GM18909 (cell line): Measurements from ENCODE around the gene DSCAML1.
"Not testable (repeated sequence)": the region's sequence is repeated elsewhere in the genome, so short reads cannot be mapped to it uniquely, and the experiment has no call there.

ENCODE experiments used
- ATAC-seq: cut with Tn5 transposase; IDR thresholded peaks from one replicate; pipeline ENCODE4 v1.9.1; 2021; ENCODE audit warnings: mild to moderate bottlenecking; ENCODE audit not compliant: unreplicated experiment, poor library complexity

Gene DSCAML1

DNA sequence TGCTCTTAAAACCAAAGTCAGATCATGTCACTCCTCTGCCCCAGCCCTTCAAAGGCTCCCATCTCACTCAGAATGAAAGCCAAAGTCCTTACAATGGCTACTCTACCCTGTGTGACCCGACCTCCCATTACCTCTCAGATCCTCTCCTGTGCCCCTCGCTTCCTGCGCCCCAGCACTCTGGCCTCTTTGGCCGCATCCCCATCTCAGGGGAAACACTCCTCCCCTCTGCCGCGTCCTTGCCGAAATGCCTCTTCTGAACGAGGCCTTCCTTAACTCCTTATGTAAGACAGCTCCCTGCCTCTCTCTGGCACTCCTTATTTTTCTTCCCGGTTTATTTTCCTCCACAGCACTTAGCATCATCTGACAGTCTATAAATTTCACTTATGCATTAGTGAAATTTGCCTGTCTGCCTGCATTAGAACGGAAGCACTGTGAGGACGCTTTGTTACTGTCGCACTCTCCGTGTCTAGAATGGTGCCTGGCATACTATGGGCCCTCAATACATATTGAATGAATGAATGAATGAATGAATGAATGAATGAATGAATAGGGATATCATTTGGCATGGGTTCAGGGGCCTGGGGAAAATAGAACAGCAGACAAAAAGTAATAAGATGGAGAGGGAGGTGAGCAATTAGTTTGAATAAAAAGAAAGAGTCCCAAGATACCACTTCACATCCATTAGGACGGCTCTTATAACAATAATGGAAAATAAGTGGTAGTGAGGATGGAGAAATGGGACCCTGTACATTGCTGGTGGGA is 331.6 kb downstream of the DSCAML1 start:
- ATAC-seq: no peak

DNA sequence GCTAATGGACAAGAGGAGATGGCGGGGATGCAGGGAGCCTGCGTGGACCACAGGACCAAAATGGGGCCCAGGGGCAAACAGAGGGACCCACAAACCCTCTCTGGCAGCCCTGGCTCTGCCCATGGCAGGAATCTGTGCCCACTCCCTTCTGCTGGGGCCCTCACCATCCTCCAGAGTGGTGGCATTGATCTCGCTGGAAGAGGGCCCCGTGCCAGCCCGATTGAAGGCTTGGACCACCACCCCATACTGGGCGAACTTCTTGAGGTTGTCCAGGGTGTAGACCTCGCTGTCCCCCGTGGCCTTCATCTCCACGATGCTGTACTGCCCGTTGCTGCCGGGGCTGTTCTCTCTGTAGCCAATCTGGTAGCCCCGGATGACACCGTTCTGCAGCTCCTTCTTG is 332.2 kb downstream of the DSCAML1 start:
- ATAC-seq: no peak

DNA sequence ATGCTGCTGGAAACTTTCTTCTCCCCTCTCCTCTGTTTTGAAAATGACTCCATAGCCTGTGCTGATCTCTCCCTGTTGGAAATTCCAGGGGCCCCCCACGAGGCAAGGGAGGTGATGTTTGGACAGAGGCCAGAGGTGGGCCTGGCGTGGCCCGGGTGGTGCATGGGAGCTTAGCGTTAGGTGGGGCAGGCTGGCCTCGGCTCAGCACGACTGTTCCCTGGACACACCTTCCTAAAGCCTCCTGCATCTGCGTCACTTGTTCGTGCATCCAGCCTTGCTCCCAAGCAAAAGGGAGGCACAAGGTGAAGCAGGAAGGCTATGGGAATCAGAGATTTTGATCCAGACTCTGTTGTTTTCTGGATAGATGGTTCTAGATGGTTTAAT is 334.2 kb downstream of the DSCAML1 start:
- no peak for ATAC-seq

DNA sequence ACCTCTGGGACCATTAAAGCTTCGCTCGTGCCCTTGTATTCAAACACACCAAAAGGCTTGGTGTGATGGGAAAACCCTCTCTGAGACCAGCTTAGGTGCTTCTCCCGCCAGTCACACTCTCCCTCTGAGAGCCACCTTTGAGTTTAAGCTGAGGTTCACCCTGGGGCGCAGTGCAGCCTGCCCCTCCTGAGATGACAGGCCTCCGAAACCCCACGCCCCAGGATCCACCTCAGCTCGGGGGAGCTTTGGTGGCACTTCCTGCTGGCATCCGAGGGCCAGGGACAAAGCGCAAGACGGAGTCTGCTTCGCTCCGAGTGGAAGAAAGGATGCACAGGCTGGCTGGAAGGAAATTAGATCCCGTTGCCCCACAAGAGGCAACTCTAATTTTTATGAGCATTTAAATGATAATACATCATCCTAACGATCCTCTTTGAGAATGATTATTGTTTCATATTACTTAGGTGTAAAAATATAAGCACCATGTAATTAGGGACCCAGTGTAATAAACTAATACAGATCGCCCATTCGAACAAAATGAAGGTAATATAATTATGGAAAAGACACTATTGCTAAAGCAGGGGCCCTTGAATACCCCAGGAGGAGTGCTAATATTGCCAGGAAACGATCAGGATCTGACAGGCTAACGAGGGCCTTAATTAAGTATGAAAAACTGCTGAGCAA is 334.7 kb downstream of the DSCAML1 start:
- no peak for ATAC-seq

DNA sequence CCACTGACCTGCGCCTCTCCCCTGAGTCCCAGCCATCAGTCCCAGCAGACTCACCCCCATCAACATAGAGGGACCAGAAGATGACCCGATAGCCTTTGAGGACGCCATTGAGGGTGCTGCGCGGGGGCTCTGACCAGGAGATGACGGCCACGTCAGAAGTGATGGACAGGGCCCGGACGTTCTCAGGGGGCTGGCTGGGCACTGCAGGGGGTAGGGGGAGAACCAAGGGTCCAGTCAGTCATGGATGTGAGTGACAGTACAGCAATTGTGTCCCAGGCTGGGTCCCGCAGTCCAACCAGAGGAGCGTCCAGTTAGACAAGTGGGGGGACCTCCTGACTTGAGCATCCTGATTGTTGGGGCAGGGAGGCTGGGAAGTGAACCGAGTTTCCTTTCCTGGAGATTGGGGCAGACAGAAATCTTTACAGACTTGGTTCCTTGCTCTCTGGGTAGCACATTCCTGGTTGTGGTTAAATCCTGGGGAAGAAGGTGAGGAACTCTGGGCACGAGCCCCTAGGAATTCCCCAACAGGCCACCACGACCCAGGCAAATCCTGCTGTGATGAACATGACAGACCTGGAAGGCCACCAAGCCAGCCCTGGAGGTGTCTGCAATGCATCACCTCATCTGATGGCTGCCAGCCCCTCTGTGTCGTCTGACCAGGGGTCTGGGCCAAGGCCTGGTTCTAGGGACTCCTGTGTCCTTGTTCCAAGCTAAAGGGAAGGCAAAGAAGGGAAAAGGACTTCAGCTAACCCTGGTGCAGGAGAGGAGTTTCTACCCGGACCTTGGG is 335.4 kb downstream of the DSCAML1 start:
- no peak for ATAC-seq

DNA sequence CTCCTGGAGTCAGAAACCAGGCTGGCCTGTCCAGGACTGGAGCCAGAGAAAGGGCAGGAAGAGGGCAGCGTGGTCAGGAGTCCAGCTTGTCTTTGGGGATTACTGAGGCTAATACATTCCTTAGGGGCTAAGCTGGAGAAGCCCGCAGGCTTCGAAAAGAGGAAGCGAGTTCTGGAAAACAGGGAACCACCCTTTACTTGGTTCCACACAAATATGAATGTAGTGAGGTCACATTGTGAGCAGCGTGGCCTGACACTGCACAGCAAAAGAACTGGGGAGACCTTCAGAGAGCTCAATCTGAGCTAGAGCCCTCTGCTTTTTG is 337.1 kb downstream of the DSCAML1 start:
- no peak for ATAC-seq

DNA sequence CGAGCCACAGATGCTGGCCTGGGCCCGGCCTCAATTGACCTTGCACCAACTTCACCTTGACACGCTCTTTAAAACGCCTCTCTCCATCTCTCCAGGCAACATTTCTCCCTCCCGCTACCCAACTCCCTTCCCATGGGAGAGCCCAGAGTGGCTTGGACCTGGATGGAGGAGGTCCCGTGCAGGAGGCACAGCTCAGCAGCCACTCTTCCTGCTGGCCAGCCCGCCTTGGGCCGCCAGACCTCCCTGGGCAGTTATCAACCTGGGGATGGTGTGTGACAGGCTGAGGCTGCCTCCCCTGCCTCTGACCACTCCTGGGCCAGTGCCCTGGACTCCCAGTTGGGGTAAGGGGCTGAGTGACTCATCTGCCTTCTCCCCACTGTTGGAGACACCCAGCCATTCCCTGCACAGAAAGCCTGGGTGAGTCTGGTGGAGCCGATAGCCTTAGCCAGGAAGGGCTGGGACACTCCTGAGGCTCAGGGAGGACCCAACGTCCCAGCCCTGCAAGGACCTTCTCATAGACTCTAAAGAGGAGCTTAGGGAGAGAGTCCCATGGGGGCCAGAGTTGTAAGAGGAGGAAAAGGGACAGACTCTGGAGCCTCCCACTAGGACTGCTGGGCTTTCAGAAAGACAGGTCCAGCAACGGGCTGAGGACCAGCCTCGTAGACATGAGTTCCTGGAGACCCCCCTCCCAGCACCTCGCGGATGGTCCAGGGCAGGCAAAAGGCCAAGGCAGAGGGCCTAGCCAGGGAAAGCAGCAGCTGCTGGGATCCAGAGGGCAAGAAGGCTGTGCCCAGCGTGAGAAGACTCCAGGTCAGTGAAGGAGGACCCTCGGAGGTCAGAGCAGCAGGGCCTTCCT is 337.7 kb downstream of the DSCAML1 start:
- no peak for ATAC-seq

DNA sequence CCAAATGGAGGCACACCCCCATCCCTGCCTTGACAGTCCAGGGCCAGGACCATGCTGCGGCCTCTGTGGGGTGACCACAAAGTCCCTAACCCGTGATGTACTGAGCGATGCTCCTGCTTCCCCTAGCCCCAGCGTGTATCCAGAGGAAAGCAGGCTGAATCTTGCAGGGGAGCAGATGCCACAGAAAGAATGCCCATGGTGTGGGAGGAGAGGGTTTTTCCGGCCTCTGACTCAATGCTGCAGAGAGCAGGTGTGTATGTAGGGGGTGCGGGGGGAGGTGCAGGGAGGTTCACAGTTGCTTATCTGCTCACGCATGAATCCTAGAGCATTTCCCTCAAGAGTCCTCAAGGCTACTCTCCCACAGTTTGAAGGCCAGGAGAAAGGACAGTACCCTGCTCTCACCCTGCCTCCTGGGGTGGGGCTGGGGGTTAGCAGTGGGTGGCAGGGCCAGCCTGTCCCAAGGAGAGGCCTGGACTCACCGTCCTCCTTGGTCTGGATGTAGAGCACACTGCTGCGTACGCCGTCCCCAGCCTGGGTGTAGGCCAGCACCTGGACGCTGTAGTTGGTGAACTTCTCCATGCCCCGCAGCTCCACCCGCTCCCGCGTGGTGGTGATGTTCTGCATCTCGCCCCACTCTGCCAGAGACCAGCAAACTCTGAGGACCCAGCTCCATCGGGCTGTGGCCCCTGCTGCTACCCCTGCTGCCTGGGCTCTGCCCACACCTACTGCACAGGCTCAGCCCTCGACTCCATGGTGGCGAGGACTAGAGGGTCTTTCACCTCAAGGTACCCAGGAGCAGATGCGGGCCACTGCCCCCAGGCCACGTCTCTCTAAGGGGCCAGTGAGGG is 338.5 kb downstream of the DSCAML1 start:
- no peak for ATAC-seq

DNA sequence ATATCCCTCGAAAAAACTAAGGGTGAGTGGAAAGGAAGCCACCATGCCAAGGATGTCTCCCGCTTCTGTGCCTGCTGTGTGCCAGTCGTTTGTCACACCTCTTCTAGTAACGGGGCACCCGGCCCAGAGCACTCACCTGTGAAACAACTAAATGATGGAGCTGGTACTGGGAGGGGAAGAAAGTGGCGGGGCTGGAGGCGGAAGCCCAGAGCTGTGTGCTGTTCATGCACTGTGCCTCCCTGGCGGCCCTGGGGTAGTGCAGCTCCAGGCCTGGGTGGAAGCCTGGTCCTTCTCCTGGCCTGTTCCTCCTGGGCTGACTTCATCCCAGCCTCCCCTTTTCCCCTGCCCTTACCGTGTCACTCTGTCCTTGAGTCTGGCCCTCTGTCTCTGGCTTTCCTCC is 339.2 kb downstream of the DSCAML1 start:
- no peak for ATAC-seq

DNA sequence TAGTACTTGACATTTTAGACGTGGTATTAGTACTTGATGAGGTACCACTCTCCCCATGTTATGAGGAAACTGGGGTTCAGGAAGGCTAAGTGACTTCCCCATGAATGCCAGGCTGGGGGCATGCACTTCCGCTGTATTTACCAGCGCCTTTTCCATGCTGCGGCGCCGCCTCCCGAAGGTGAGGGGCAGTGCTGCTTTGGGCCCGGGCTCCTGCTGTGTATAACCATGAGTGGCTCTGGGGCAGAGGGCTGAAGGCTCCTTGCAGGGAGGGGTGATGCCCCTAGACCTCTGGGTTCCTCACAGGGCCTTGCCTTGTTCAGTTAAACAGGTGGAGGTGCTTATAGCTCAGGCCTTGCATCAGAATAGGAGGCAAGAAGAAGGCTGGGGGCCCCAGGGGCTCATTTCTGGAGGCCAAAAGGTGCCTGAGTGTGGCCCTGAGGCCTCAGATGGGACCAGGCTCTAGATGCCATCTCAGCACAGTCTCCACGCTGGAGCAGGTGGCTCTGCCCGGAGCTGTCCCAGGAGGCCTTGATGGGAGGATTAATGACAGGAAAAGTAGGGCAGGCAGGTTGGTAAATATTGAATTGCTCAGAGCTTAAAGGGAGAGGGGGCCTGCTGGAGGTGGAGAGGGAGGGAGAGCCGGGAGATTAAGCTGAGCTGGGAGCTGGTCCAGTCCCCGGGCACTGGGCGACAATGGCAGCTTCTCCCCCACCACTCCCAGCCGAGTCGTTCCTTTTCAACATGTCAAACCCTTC is 339.8 kb downstream of the DSCAML1 start:
- ATAC-seq: no peak

DNA sequence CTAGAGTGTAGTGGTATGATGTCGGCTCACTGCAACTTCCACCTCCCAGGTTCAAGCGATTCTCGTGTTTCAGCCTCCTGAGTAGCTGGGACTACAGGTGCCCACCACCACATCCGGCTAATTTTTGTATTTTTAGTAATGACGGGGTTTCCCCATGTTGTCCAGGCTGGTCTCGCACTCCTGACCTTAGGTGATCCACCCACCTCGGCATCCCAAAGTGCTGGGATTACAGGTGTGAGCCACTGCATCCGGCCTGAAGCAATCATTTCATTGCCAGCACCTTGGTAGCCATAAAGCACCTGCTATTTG is 340.3 kb downstream of the DSCAML1 start:
- ATAC-seq: not testable (repeated sequence)

DNA sequence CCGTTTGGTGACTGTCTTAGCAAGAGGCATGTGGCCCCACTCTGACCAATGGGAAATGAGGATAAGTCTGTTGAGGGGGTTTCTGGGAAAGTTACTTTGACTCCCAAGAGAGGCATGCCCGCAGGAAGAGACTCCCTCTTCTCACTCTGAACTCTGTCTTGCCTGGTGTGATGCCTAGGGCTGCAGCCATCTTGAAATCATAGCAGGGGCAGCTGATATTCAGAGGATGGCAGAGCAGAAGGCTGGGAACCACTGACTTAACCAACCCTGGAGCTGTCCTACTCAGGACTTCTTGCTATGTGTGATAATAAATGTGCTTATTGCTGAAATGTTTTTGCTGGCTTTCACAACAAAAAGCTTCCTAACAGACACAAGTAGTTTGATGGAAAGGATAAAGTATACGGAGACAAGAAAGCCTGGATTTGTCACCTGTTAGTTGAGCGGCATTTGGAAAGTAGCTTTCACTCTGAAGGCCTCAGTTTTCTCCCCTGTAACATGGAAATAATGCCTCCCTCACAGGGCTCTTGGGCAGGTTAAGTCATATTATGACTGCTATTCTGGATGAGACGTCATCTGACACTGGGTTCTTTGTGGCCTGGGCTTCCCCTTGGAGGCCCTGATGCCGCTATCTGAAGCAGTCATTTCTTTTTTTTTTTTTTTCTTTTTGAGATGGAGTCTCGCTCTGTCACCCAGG is 340.8 kb downstream of the DSCAML1 start:
- no peak for ATAC-seq

DNA sequence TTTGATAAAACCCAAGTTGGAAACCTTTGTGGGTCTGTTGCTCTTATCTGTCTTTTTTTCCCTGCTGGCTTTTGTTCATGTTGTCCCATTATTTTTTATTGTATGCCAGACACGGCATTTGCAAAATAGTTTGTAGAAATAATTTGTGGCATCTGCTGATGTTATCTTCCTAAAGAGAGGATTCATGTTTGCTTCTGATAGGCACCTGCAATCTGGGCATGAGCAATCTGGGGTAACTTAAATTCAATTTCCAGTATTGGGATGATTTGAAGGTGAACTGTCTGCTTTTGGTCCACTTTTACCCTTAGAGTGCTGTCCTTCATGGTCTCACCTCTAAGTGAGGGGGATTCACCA is 342.5 kb downstream of the DSCAML1 start:
- ATAC-seq: no peak

DNA sequence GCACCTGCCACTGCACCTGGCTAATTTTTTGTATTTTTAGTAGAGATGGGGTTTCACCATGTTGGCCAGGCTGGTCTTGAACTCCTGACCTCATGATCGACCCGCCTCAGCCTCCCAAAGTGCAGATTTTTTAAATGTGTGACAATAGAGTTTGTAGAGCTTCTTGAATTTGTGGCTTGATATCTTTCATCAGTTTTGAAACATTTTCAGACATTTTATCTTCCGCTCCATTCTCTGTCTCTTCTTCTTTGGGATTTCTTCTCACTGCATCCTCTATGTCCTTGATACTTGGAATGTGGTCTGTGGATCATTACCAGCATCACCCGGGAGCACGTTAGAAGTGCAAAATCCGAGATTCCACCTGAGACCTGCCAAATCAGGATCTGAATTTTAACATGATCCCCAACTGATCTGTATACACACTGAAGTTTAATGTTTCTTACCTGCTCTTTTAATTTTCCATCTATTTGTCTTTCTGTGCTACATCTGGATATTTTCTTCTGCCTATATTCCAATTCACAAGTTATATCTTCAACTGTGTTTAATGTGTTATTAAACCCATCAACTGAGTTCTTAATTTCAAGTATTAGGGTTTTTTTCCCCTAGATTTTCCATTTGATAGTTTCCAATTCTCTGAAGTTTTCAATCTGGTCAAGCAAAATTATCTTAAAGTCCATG is 343.0 kb downstream of the DSCAML1 start:
- ATAC-seq: no peak

DNA sequence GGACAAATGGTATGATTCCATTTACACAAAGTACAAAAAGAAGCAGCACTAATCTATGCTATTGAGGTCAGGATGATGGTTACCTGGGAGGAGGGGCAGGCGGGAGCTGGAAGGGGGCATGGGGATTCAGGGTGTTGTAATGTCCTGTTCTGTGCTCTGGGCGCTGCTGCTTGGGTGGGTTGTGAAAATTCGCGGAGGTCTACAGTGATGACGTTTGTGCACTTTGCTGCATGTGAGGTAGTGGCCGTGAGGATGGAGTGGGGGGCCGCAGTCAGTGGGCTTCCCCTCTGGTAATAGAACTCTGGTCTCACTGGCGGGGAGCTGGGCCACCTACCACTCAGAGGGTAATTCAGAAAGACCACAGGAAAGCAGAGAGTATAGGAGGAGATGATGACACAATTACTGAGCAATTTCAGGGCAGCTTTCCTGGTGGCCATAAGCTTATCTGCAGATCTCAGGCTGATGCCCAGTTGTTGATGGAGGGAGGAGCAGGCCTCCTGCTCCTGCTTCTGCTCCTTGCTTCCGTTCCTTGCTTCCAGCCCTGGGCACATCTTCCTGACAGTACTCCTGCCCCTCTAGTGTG is 347.8 kb downstream of the DSCAML1 start:
- ATAC-seq: no peak

DNA sequence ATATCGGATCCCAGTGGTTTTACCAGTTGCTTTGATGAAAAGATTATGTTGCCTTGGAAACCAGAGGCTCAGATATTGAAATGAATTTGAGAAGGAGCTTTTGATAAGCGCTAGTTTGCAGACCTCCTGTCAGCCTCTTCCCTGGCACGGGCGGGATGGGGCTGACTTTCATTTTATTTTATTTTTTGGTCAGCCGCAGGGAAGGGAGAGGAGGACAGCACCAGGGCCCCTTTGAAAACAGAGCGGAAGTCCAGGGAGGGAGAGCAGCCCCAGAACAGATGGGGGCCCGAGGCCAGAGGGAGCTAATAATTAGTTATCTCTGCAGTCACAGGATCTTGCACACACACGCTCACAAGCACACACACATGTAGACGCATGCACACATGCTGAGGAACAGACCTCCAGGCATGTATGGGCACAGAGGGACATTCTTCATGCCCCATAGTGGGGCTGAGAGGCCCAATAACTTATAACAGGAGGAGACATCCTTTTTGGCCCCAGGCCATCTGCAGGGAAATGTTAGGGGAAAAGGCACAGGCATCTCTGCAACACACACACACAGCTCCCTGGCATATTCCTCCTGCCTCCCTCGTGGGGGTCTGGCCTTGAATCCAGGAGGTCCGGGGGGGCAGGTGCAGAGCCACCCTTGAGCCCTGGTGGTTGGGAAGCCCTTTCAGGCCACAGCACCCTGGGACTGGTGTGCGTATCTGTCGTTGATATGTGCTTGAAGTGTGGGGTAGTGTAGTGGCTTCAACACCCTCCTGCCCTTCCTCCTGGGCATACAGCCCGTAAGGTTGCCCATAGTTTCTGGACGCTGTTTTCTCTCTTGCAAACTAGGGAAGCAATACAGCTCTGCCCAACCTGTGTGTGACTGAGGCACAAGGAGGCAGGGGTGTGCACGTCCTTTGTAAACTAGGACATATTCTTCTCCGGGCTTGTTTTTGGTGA is 352.0 kb downstream of the DSCAML1 start:
- no peak for ATAC-seq

DNA sequence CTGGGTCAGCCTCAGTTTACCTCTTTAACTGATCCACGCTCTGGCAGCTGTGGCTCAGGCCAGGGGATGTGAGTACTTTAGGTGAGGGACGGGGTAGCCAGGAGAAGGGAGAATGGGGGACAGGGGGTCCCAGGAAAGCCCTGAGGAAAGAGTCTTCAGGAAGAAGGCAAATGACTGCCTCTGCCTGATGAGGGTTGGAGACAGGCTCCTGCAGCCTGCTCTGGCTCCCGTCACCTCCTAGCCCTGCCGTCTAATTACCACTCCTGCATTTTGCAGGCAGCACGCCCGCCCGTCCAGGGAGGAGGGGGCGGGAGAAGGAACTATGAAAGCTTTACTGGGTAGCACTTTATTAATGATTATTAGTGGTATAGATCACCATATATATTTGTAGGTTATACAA is 352.8 kb downstream of the DSCAML1 start:
- no peak for ATAC-seq
